Measurements from ENCODE around the gene TEAD1. TPM values are rescaled to one million over a fixed set of nuclear protein-coding genes. Genes with fewer than 3 reads are reported as not detected.

Gene TEAD1
- total RNA-seq, 1 donor from 2014 or later = 154 TPM

GRCh38 chr11:12893787-12894672 is 219.8 kb downstream of the TEAD1 start:
- peaks cover 21% of the 10 kb centered on the region for H3K36me3 Mint-ChIP-seq (ENCODE audit: unreplicated experiment)
- H3K27ac Mint-ChIP-seq (ENCODE audit: unreplicated experiment) = peak overlapping the region; percentile 39
- peak; percentile 87 for TF ChIP-seq CTCF (IDR thresholded peaks at IDR 0.05)
- H3K4me3 Mint-ChIP-seq (ENCODE audit: unreplicated experiment) = no peak overlapping the region
- peaks cover 21% of the 10 kb centered on the region for H3K4me1 Mint-ChIP-seq (ENCODE audit: unreplicated experiment)
- H3K9me3 Mint-ChIP-seq (ENCODE audit: unreplicated experiment) = no peaks in the 10 kb centered on the region
- H3K27me3 Mint-ChIP-seq (ENCODE audit: unreplicated experiment) = no peaks in the 10 kb centered on the region
- DNase-seq (ENCODE audit: extremely low spot score, unreplicated experiment) = peak; percentile 88

GRCh38 chr11:12897390-12897789 is 223.2 kb downstream of the TEAD1 start:
- Mint-ChIP-seq H3K27me3 (ENCODE audit: unreplicated experiment) (no peaks in the 10 kb centered on the region), H3K9me3 (ENCODE audit: unreplicated experiment) (no peaks in the 10 kb centered on the region), H3K4me1 (ENCODE audit: unreplicated experiment) (peaks cover 34% of the 10 kb centered on the region), H3K27ac (ENCODE audit: unreplicated experiment) (no peak overlapping the region), H3K36me3 (ENCODE audit: unreplicated experiment) (peaks cover 27% of the 10 kb centered on the region), H3K4me3 (ENCODE audit: unreplicated experiment) (no peak overlapping the region)
- TF ChIP-seq CTCF (IDR thresholded peaks at IDR 0.05) = no peak
- DNase-seq (ENCODE audit: extremely low spot score, unreplicated experiment) = no peak

GRCh38 chr11:12897867-12898266 is 223.6 kb downstream of the TEAD1 start:
- no peak for DNase-seq (ENCODE audit: extremely low spot score, unreplicated experiment)
- TF ChIP-seq CTCF (IDR thresholded peaks at IDR 0.05) = no peak
- Mint-ChIP-seq H3K9me3 (ENCODE audit: unreplicated experiment) (no peaks in the 10 kb centered on the region), H3K4me1 (ENCODE audit: unreplicated experiment) (peaks cover 31% of the 10 kb centered on the region), H3K27me3 (ENCODE audit: unreplicated experiment) (no peaks in the 10 kb centered on the region), H3K4me3 (ENCODE audit: unreplicated experiment) (no peak overlapping the region), H3K36me3 (ENCODE audit: unreplicated experiment) (peaks cover 29% of the 10 kb centered on the region), H3K27ac (ENCODE audit: unreplicated experiment) (no peak overlapping the region)

DNA sequence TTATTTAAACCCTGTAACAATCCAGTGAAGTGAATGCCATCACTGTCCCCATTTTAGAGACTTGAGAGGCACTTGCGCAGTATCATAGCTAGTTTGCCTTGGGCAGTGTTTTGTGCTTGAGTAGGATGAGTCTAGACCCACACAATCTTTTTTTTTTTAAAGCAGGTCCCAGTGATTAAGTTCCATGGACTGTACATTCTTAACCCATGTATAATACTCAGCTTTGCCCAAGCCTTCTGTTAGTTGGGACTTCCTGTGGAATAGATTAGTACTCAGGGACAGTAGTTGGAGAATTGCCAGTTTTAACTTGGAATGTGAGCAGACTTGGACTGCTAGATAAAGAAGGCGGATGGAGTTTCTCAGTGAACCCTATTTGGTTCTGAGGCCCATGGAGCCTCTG is 226.3 kb downstream of the TEAD1 start:
- H3K27ac Mint-ChIP-seq (ENCODE audit: unreplicated experiment) = peak overlapping the region; percentile 71
- H3K4me3 Mint-ChIP-seq (ENCODE audit: unreplicated experiment) = no peak overlapping the region
- no peak for TF ChIP-seq CTCF (IDR thresholded peaks at IDR 0.05)
- DNase-seq (ENCODE audit: extremely low spot score, unreplicated experiment) = no peak
- peaks cover 20% of the 10 kb centered on the region for H3K4me1 Mint-ChIP-seq (ENCODE audit: unreplicated experiment)
- no peaks in the 10 kb centered on the region for H3K27me3 Mint-ChIP-seq (ENCODE audit: unreplicated experiment)
- no peaks in the 10 kb centered on the region for H3K9me3 Mint-ChIP-seq (ENCODE audit: unreplicated experiment)
- H3K36me3 Mint-ChIP-seq (ENCODE audit: unreplicated experiment) = peaks cover 34% of the 10 kb centered on the region

DNA sequence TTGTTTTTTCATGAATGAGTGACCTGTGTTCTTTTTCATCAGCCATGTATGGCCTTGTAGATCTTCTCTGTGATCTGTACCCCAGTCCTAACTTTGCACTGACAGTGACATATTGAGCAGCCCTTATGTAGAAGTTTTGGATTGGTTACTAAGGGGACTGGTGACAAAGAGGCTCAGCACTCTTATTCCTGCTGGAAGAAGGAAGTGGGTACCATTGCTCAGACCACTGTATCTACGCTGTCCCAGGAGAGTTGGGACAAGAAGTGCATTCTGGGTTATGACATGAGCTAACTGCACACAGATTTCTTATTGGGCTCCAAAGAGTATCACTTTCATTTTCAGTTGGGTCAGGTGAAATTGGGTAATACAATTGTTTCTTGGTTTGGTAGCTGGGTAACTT is 227.1 kb downstream of the TEAD1 start:
- peaks cover 22% of the 10 kb centered on the region for H3K4me1 Mint-ChIP-seq (ENCODE audit: unreplicated experiment)
- H3K36me3 Mint-ChIP-seq (ENCODE audit: unreplicated experiment) = peaks cover 36% of the 10 kb centered on the region
- H3K27me3 Mint-ChIP-seq (ENCODE audit: unreplicated experiment) = no peaks in the 10 kb centered on the region
- TF ChIP-seq CTCF (IDR thresholded peaks at IDR 0.05) = no peak
- H3K27ac Mint-ChIP-seq (ENCODE audit: unreplicated experiment) = no peak overlapping the region
- DNase-seq (ENCODE audit: extremely low spot score, unreplicated experiment) = no peak
- H3K4me3 Mint-ChIP-seq (ENCODE audit: unreplicated experiment) = no peak overlapping the region
- H3K9me3 Mint-ChIP-seq (ENCODE audit: unreplicated experiment) = no peaks in the 10 kb centered on the region
